IPS-20b (cell line): Measurements from ENCODE around the gene ATP1A1.
A peak's percentile ranks its signal among the peaks of the same experiment; 100 is the strongest.

Experiments used
- H3K27ac ChIP-seq: one replicate; pipeline ENCODE4 v1.5.1; 2013; ENCODE audit warnings: low read length
- H3K27me3 ChIP-seq: 2 replicates; pipeline ENCODE4 v1.6.1; 2013; ENCODE audit warnings: mild to moderate bottlenecking, low read length, inconsistent platforms; ENCODE audit not compliant: insufficient read depth
- H3K36me3 ChIP-seq: 2 replicates; pipeline ENCODE4 v1.6.1; 2013; ENCODE audit warnings: low read depth, mild to moderate bottlenecking, inconsistent platforms, low read length, moderate library complexity; ENCODE audit not compliant: insufficient read depth
- H3K4me1 ChIP-seq: 2 replicates; pipeline ENCODE4 v1.6.1; 2013; ENCODE audit warnings: mild to moderate bottlenecking, control low read depth, inconsistent platforms, low read length, moderate library complexity; ENCODE audit not compliant: insufficient read depth
- H3K4me3 ChIP-seq: 2 replicates; pipeline ENCODE4 v1.5.1; 2013; ENCODE audit warnings: mild to moderate bottlenecking, low read length, inconsistent platforms
- H3K9ac ChIP-seq: 2 replicates; pipeline ENCODE4 v1.6.1; 2013; ENCODE audit warnings: low read depth, mild to moderate bottlenecking, inconsistent platforms, low read length, moderate library complexity
- H3K9me3 ChIP-seq: 2 replicates; pipeline ENCODE4 v1.6.1; 2013; ENCODE audit warnings: mild to moderate bottlenecking, low read depth, low read length, inconsistent platforms; ENCODE audit not compliant: insufficient read depth

ATP1A1 gene

DNA sequence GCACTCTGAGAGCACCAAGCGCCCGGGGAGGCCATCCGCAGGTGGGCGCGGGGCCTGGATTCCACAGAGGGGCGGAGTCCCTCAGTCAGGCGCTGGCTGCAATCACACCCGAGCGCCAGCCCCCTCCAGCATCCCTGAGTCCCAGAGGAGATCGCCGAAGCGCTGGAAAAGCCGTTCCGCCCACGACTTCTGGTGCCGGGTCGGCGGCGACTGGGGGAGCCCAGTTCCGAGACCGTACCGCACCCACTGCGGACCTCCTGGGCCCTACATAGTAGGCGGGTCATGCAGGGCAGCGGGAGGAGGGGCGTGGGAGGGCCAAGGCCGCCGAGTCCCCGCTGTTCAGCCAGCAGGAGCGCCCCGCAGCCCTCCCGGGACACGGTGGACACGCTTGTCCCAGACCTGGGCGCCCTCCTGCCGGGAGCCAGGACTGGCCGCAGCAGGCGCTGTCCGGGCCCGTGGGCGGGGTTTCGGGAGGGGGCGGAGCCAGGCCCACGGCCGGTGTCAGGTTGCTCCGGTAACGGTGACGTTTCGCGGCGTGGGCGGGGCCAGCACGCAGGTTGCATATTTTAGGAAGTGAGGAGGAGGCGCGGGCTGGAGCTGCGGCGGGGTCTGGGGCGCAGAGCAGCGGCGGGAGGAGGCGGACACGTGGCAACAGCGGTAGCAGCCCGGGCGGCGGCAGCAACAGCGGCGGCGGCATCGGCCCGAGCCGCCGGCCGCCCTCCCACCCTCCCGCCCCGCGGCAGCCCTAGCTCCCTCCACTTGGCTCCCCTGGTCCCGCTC lies at the start of gene ATP1A1:
ATP1A1 (plus strand) TSS at position 594 of the 780 bp plus-strand sequence. CDS start 268 bp downstream, outside the sequence.
- peaks cover 13% of the 10 kb centered on the region for H3K27me3 ChIP-seq
- H3K9me3 ChIP-seq: no peaks in the 10 kb centered on the region
- H3K9ac ChIP-seq: peak within 1 kb of the TSS; percentile 91
- H3K4me3 ChIP-seq: peak within 1 kb of the TSS; percentile 97
- H3K4me1 ChIP-seq: peaks cover 36% of the 10 kb centered on the region
- peak within 1 kb of the TSS; percentile 61 for H3K27ac ChIP-seq
- H3K36me3 ChIP-seq: no peaks in the 10 kb centered on the region

DNA sequence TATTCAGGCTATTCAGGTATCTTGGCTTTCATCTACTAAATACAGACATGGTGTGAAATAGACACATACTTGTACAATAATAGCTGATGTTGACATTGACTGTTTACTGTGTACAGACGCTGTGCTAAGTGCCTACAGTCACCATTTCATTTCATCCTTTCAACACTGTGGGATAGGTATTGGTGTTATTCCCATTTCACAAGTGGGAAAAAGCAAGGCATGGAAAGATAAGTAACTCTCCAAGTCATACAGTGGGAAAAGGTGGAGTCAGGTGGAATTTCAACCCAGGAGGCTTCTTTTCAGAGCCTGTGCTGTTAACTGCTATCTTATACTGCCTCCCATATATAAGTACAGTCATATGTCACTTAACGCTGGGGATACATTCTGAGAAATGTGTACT lies 49.6 kb upstream of the ATP1A1 start:
- no peak overlapping the region for H3K27ac ChIP-seq
- H3K4me3 ChIP-seq: no peak overlapping the region
- H3K27me3 ChIP-seq: no peaks in the 10 kb centered on the region
- no peak overlapping the region for H3K9ac ChIP-seq
- H3K4me1 ChIP-seq: no peaks in the 10 kb centered on the region; the same call in 1 of the 2 replicates
- H3K9me3 ChIP-seq: no peaks in the 10 kb centered on the region
- no peaks in the 10 kb centered on the region for H3K36me3 ChIP-seq

DNA sequence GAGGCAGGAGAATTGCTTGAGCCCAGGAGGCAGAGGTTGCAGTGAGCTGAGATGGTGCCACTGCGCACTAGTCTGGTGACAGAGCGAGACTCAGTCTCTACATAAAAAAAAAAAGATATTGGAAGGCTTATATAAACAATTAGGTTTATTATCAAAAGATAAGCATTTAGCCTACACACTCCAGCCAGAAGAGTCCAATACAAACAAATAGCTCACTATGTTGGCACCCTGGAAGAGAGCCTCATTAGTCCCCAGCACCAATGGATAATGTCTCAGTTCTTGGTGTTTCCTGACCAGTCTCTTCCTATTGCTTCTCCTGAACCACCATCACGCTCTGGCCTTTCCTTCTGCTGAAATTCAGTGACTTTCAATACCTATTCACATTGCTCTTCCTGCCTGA lies 48.6 kb upstream of the ATP1A1 start:
- Histone ChIP-seq H3K27me3 (no peaks in the 10 kb centered on the region), H3K9me3 (no peaks in the 10 kb centered on the region), H3K9ac (no peak overlapping the region), H3K36me3 (no peaks in the 10 kb centered on the region), H3K4me3 (no peak overlapping the region), H3K27ac (no peak overlapping the region), H3K4me1 (no peaks in the 10 kb centered on the region; the same call in 1 of the 2 replicates)

DNA sequence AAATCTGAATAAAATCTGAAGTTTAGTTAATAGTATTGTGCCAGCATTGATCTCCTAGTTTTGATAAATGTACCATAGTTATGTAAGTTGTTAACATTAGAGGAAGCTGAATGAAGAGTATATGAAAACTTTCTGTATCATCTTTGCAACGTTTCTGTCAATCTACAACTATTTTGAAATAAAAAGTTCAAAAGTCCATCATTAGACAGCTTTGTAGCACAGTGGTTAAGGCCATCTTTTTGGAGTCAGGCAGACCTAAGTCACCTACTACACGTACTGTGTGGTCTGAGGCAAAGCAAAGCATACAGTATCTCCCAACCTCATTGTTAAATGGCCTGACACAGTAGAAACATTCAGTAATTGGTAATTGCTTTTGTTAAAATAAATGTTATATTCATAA lies 47.9 kb upstream of the ATP1A1 start:
- Histone ChIP-seq H3K9me3 (no peaks in the 10 kb centered on the region), H3K4me1 (no peaks in the 10 kb centered on the region; the same call in 1 of the 2 replicates), H3K4me3 (no peak overlapping the region), H3K9ac (no peak overlapping the region), H3K27me3 (no peaks in the 10 kb centered on the region), H3K27ac (no peak overlapping the region), H3K36me3 (no peaks in the 10 kb centered on the region)

DNA sequence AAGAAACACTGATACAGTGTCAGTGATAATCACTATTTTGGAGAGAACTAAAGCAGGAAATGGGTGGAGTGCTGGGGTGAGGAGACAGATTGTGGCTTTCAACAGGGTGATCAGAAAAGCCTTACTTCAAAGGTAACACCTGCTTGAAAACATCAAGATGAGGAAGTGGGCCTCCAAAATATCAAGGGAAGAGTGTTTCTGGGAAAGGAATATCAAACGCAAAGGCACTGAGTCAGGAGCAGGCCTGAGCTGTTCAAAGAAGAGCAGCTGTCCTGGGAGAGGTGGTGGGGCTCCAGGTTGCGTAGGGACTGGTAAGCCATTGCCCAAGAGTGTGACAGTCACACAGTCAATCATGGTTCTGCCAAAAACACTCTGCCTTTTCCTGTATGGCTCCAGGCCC lies 47.1 kb upstream of the ATP1A1 start:
- no peak overlapping the region for H3K27ac ChIP-seq
- H3K4me3 ChIP-seq: no peak overlapping the region
- no peaks in the 10 kb centered on the region for H3K9me3 ChIP-seq
- H3K36me3 ChIP-seq: no peaks in the 10 kb centered on the region
- no peaks in the 10 kb centered on the region for H3K27me3 ChIP-seq
- H3K9ac ChIP-seq: no peak overlapping the region
- H3K4me1 ChIP-seq: no peaks in the 10 kb centered on the region; the same call in 1 of the 2 replicates

DNA sequence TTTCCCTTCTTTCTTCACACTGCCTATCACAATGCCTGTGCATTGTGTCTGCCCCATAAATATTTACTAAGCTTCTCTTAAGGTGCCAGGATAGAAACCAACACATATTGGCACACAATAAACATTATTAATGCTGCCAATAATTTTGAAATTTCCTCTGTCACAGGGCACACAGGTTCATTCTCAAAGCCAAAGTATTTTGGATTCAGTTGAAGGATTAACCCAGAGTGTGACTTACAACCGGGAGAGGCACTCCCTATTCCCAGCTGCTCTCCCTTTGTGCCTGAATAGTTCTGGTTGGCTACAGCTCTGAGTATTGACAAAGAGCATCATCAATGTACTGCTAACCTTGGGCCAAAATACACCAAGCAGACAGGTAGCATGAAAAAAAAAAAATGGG lies 46.6 kb upstream of the ATP1A1 start:
- no peaks in the 10 kb centered on the region for H3K36me3 ChIP-seq
- no peak overlapping the region for H3K9ac ChIP-seq
- no peak overlapping the region for H3K4me3 ChIP-seq
- no peak overlapping the region for H3K27ac ChIP-seq
- H3K9me3 ChIP-seq: no peaks in the 10 kb centered on the region
- no peaks in the 10 kb centered on the region for H3K27me3 ChIP-seq
- no peaks in the 10 kb centered on the region; the same call in 1 of the 2 replicates for H3K4me1 ChIP-seq

DNA sequence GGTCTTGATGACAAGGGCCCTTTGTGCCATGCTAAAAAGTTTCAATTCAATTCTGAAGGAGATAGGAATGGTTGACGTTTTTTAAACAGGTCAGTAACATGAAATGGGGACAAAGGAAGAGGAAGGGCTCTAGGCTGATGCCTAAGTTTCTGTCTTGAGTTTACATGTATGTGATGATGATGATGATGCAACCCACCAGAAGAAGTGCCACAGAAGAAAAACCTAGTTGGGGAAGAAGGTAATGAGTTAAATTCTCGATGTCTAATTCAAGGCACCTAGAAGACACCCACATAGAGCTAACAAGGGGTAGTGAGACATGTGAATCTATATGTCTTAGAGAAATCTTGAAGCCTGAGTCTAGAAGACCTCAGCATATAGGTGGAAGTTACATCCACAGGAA lies 44.4 kb upstream of the ATP1A1 start:
- no peaks in the 10 kb centered on the region; the same call in 1 of the 2 replicates for H3K4me1 ChIP-seq
- no peaks in the 10 kb centered on the region for H3K27me3 ChIP-seq
- no peak overlapping the region for H3K27ac ChIP-seq
- no peaks in the 10 kb centered on the region for H3K9me3 ChIP-seq
- H3K36me3 ChIP-seq: no peaks in the 10 kb centered on the region
- H3K9ac ChIP-seq: no peak overlapping the region
- H3K4me3 ChIP-seq: no peak overlapping the region

DNA sequence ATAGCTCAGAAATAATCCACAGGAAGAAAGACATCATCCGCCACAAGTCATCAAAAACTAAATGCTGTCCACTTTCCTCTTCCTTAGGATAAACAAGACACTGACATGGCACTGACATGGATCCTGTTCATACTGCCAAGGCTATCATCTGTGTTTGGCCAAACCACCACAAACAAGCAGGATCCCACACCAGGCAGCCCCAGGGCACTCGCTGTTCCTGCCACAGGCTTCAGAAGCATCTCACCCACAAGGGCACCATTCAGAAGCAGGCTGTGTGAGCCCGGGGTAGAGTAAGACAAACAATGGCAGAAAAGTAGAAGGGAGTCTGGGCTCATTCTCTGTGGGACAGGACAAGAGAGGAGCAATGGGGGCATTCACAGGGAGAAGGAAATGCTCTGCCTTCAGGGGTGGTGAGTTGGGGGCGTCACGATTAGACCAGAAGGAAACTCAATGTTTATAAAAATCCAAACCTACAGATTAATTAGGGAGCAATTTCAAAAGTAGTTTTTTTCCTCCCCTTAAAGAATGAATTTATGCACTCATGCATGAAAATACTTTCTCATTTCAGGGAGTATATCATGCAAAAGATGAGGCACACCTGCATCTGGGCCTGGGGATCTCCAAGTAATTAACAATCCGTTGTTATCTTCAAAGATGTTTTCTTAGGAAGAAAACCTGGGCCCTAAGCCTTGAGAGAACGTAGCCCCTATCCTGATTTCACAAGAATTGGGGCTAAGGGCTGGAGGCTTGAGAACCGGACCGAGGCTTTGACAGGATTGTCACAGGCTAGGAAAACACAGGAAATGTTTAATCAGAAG lies 43.3 kb upstream of the ATP1A1 start:
- Histone ChIP-seq H3K4me3 (no peak overlapping the region), H3K4me1 (peaks cover 7% of the 10 kb centered on the region; the same call in 1 of the 2 replicates), H3K27me3 (no peaks in the 10 kb centered on the region), H3K9ac (no peak overlapping the region), H3K27ac (no peak overlapping the region), H3K36me3 (no peaks in the 10 kb centered on the region), H3K9me3 (no peaks in the 10 kb centered on the region)

DNA sequence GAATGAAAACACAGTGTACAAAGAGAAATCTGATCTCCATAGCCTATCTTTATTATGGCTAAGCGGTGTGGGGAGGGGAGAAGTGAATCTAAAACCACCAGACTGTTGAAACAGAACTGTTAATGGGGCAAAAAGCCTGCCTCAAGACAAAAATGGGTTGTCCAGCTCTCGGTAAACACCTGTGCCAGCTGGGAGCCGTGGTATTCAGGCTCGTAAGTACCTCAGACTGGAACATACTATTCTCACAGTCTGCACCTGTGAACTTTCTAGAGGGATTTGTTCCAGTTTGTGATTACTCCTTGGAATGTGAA lies 42.7 kb upstream of the ATP1A1 start:
- Histone ChIP-seq H3K9ac (no peak overlapping the region), H3K4me1 (peaks cover 12% of the 10 kb centered on the region; the same call in 1 of the 2 replicates), H3K36me3 (no peaks in the 10 kb centered on the region), H3K27ac (no peak overlapping the region), H3K9me3 (no peaks in the 10 kb centered on the region), H3K4me3 (no peak overlapping the region), H3K27me3 (no peaks in the 10 kb centered on the region)

DNA sequence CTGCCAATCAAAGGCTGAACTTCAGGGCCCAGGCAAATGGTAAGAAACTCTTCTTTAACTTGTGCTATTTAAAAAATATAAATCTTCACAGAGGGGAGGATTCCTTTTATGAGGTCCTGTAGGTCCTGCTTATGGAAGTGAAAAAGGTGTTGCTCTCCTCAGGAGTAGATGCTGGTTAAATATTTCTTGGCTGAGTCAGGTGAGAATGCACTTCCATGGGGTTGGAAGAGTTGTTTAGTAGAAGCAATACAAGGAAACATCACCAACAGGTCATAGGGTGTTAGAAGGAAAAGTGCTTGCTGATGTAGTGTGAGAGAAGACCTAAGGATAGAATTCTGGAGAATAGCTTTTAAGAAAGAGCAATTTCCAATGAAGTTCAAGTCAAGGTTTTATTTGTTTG lies 42.2 kb upstream of the ATP1A1 start:
- Histone ChIP-seq H3K36me3 (no peaks in the 10 kb centered on the region), H3K27me3 (no peaks in the 10 kb centered on the region), H3K9ac (no peak overlapping the region), H3K4me1 (peaks cover 13% of the 10 kb centered on the region; the same call in 1 of the 2 replicates), H3K27ac (no peak overlapping the region), H3K9me3 (no peaks in the 10 kb centered on the region), H3K4me3 (no peak overlapping the region)

DNA sequence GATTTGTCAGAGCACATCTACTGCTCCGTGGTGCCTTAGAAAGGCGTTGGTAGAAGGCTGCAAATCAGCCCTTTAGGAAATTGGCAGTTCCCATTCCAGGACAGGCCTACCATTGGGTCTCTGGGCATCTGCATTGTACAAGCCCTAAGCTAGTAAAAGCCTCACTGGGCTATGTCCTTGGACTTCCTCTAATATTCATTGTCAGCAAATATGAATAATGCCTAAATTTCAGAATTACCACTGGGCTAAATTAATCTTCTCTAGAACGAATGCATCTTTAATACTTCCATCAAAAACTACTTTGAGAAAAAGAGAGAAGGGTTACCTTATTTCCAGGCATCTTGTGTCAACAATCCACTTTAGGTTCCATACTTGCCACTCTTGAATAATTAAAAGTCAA lies 41.5 kb upstream of the ATP1A1 start:
- Histone ChIP-seq H3K4me1 (peaks cover 13% of the 10 kb centered on the region; the same call in 1 of the 2 replicates), H3K36me3 (no peaks in the 10 kb centered on the region), H3K4me3 (no peak overlapping the region), H3K9me3 (no peaks in the 10 kb centered on the region), H3K9ac (no peak overlapping the region), H3K27me3 (no peaks in the 10 kb centered on the region), H3K27ac (no peak overlapping the region)

DNA sequence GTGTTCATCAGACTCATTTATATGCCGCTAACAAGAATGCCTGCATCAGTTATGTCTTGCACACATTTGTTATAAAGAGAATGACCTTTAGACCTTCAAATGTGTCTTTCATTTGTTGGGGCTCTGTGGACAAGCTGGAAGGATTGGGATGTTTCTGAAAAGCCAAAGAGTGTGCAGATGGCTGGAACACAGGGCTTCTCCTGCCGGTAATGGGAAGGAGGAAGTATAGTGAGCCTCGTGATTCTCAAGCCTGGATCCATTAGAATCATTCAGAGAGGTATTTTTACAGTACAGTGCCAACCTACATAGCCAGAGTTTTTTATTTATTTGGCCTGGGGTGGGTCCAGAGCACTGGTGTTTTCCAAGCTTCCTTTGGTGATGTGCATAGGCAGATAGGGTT lies 40.6 kb upstream of the ATP1A1 start:
- H3K4me1 ChIP-seq: peaks cover 13% of the 10 kb centered on the region; the same call in 1 of the 2 replicates
- no peaks in the 10 kb centered on the region for H3K9me3 ChIP-seq
- no peak overlapping the region for H3K4me3 ChIP-seq
- H3K27ac ChIP-seq: no peak overlapping the region
- no peaks in the 10 kb centered on the region for H3K27me3 ChIP-seq
- H3K36me3 ChIP-seq: no peaks in the 10 kb centered on the region
- H3K9ac ChIP-seq: no peak overlapping the region
